Amniotic epithelial cell (primary cell): ENCODE measurements around the gene SLC9A5.

Source experiments
- DNase-seq: peaks from one replicate; pipeline ENCODE4 v3.0.0-alpha.2; 2010; ENCODE audit warnings: low read depth

The SLC9A5 gene

DNA sequence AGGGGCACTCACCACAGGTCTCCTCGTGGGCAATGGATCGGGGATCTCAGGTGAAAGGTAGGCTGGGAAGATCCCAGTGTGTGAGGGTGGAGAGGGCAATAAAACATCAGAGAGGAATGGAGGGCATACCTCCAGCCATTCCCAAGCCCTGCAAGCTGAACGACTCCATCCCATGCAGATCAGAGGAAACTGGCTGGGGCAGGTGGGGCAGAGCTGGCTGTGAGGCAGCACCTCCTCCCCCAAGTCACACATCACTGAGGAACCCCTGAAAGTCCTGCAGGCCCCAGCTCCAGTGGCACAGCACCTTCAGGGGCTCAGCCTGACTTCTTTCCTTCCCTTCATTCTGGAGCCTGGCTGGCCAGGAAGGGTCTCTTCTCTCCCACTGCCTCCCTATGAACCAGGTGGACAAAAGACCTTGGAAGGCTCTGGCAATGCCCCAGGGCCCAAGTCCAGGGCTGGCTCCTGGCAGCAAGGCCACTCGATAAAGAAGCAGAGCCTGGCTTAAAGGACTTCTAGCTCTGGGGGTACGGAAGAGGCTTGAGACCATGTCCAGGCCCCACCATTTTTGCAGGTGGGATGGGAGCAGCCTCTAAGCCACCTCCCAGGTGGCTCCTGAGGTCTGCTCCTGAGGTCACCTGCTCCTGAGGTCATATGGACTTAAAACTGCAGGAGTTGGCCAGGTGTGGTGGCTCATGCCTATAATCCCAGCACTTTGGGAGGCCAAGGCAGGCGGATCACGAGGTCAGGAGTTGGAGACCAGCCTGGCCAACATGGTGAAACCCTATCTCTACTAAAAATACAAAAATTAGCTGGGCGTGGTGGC is 35.4 kb upstream of the SLC9A5 start:
- no peak for DNase-seq

- no peak for DNase-seq
These were observed 33.1 kb upstream of the SLC9A5 start for GRCh38 chr16:67215706-67216105.

DNA sequence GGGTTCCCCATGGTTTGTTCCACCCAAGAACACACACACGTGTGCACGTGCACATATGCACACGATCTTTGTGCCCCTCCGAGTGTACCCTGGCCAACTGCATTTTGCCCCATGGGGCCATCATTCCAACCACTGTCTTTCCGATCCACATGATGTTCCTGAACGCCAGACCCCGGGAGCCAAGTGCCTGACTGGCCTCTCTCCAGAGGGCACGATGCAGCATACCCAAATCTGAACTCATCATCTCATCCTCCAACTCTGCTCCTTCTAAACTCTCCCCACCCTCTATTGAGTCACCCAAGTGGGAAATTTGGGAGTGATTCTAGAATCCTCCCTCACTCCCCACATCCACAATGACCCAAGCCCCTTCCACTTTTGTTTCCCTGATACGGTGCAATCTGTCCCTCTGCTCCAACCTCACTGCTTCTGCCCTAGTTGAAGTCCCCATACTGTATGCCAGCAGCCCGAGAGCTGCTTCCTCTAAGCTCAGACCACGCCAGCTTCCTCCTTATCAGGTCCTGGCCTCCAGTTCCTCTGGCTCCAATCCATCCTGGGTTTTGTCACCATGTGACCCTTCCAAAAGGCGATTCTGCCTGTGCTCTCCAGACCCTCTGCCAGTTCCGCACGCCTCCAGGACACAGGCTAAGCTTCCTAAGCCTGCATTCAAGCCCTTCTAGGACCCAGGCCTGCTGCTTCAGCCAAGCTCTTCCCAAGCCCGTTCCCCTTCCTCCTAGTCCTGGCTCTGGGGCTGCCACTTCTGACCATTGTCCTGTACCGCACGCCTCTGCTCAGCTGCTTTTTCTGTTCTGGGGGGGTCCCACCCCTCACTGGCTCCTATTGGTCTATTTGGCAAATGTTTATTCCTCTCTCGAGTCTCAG is 31.9 kb upstream of the SLC9A5 start:
- DNase-seq = no peak

DNA sequence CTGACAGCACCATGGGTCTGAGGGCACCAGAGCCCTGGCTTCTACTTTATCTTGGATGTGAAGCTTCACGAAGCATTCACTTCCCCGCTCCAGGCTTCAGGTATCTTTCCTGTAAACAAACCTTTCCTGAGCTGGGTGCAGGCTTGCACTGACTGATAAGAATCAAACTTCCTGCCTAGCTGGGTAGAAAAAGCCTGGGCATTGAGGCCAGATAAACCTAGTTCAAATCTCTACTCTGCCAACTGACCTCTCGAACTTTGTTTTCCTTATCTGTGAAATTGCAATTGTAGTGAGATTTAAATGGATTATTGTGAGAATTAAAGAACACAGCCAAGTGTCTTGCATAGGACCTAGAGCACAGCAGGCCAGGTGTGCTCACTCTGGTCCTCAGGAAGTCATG is 24.8 kb upstream of the SLC9A5 start:
- no peak for DNase-seq

- no peak for DNase-seq
These were observed 22.4 kb upstream of the SLC9A5 start for GRCh38 chr16:67226295-67226803.

GRCh38 chr16:67226804-67227566 is 21.8 kb upstream of the SLC9A5 start, which contains the start of gene TMEM208:
TSS of gene TMEM208 (plus strand) at chr16:67227130. CDS start at chr16:67227219, 89 bp downstream.
- DNase-seq = peak; percentile 97

DNA sequence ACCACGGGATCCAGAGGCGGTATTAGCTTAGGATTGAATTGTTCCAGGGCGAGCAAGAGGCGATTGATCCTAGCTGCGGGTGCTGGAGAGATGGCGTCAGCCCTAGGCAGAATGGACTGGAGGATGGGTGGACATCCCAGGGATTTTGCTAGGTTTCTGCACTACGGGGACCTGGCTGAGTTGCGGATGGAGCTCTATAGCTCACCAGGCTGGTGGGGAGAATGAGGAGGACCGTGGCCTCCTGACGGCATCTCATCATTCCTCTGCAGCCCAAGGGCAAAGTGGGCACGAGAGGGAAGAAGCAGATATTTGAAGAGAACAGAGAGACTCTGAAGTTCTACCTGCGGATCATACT is 21.2 kb upstream of the SLC9A5 start:
- no peak for DNase-seq

GRCh38 chr16:67228034-67228785 is 20.6 kb upstream of the SLC9A5 start:
- no peak for DNase-seq

- DNase-seq = no peak
These were observed 19.9 kb upstream of the SLC9A5 start for GRCh38 chr16:67228905-67229304.

- DNase-seq = no peak
These were observed 18.6 kb upstream of the SLC9A5 start for GRCh38 chr16:67229906-67230808.

- DNase-seq = no peak
These were observed 17.7 kb upstream of the SLC9A5 start for GRCh38 chr16:67230809-67231660.

DNA sequence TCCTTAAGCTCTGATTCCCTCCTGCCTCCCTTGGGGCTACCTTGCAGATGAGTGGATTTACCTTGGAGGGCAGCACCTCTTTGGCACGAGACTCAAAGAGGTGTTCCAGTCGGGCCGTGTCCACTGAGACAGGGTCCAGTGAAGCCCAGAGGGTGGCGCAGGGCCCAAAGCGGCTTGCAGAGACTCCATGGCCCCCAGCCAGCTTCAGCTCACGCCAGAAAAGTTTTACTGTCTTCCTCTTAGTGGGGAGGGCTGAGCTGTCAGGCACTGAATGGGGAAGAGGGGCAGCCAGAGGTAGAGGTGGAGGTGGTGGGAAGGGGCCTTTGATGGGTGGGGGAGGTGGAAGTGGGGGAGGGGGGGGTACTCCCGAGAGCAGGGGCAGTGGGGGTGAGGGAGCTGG is 15.2 kb upstream of the SLC9A5 start:
- no peak for DNase-seq

GRCh38 chr16:67234180-67234597 is 14.6 kb upstream of the SLC9A5 start:
- DNase-seq = no peak

GRCh38 chr16:67235816-67236562 is 12.8 kb upstream of the SLC9A5 start:
- DNase-seq = no peak

DNA sequence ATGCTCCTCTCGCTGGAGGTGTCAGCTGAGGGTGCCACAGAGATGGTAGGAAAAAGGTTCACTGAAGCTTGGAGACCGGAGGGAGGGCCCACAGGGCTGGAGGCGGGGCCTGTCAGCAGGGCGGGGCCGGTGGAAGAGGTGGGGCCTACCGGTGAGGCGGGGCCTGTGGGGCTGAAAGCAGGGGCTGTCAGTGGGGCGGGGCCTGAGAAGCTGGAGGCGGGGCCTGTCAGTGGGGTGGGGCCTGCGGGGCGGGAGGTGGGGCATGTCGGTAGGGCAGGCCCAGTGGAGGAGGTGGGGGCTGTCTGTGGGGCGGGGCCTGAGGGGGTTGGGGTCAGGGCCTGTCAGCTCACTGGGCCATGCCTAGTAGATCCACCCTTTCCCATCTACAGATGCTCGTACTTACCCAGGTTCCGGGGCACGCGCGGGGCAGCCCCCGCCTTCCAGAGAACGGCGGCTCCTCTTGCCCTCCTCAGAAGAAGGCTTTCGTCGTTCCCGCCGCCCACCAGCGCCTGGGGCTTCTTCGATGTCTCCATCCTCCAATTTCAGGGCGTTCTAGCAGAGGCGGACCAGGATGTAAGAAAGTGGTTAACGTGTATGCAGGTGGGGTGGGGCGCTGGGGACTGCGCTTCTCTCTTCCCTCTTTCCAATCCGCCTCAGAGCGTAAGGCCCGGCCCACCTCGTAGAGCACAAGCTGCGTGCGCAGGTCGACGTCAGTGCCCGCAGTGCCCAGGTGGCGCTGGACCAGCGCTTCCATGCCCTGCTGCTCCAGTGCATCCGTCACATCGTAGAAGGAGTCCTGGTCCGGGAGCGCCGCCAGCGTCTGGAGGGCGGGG is 12.0 kb upstream of the SLC9A5 start:
- peak; percentile 58 for DNase-seq

DNA sequence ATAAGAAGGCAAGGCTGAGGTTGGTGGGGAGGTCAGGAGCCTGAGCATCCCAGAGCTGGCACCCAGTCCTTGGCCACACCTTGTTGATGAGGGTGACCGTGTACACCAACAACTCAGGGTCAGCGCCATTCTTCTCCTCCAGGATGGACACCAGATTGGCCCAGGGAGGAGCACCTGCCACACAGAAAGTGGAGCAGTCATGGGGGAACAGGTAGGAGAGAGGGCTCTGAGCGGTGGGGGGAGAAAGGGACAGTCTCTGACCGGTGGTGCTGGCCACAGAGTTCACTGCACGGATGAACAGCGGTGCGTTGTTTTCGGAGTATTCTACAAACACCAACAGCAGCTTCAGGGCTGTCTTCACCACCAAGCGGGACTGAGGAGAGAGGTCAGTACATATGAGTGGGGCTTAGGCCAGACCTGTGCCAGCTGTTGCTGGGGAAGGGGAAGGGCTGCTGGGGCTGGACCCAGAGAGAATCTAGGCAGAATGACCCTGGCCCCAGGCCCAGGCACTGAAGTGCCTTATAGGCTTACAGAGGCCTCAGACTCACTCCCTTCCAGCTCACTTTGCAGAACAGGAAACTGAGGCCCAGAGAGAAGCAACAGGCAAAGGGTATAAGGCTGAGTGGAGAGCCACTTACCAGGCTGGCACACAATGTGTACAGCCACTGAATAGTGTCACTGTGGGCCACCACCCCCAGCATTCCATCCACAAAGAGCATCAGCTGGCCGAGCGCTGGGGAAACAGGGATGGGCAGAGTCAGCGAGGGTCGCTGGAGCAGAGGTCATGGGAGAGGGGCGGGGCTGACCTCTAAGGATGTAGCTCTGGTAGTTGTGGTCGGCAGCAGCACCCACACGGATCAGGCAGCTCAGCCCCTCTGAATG is 11.1 kb upstream of the SLC9A5 start:
- no peak for DNase-seq

DNA sequence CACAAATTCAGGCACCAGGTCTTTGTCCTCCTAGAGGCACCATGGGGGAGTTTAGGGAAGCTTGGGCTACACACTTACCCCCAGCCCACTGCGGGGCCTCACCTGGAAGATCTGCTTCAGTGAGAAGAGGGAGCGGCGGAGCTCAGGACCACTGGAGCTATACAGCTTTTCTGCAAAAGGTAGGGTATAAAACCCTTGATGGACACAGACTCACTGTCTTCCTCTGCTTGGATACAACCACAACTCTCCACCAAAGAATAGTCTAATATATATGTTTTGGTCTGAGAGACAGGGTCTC is 10.6 kb upstream of the SLC9A5 start:
- DNase-seq = no peak
